GM23248 (cell line): ENCODE results near the gene NOL4L.
"Not testable (repeated sequence)": the region's sequence is repeated elsewhere in the genome, so short reads cannot be mapped to it uniquely, and the experiment has no call there.

ENCODE experiments used
- EZH2 ChIP-seq: fragments of 200-600 bp; sonication (generic); IDR thresholded peaks from 2 replicates; pipeline ENCODE4 v1.6.1; 2018; ENCODE audit warnings: antibody characterized with exemption, mild to moderate bottlenecking; ENCODE audit not compliant: insufficient read depth, poor library complexity, severe bottlenecking
- EZH2phosphoT487 ChIP-seq: fragments of 200-600 bp; sonication (generic); IDR thresholded peaks from 2 replicates; pipeline ENCODE4 v1.6.1; 2018; ENCODE audit warnings: antibody characterized with exemption, moderate library complexity, mild to moderate bottlenecking, low read depth; ENCODE audit not compliant: insufficient read depth

GRCh38 chr20:32594669-32595068 lies 9.5 kb upstream of the NOL4L start:
- TF ChIP-seq EZH2, EZH2phosphoT487: not testable (repeated sequence)
